ENCODE data around the gene EVX2. TPM values are rescaled to one million over a fixed set of nuclear protein-coding genes. Genes with fewer than 3 reads are reported as not detected.

EVX2 gene
- total RNA-seq, 8 experiments from 2014 or later, result 0.04 to 0.21 (median 0.09) TPM; not detected in 1

- Histone ChIP-seq H3K27ac (no peak overlapping the region), H3K4me3 (no peak overlapping the region), H3K4me1 (replicated peaks in 1 of 2) (peaks cover 0 to 16% of the 10 kb centered on the region in 2 donors)
- in situ Hi-C loops (cut with MboI; ENCODE audit: low pct_unique_long_range_greater_than_20kb in 2 of 9, low sequenced_read_pairs in 9 of 9, unreplicated experiment in 9 of 9), result loop anchor here in 3 of 9 experiments (25.0 kb wide), 3 partner anchors 702 to 1652 kb away; no protein-coding TSS in a partner anchor
- WGBS, 10 experiments, result 0 to 67% (median 26%) methylated on average over 1 to 7 of the region's 7 CpGs
- ATAC-seq (replicated peaks in 6 of 8), result no peak
These were observed 26.9 kb upstream of the EVX2 start for GRCh38 chr2:176110415-176111308.

GRCh38 chr2:176109946-176110345 is 26.2 kb upstream of the EVX2 start:
- 0 to 57% (median 20%) methylated on average over 1 to 4 of the region's 4 CpGs; no CpG with 5 or more reads in 3 of the 10 experiments for WGBS, 10 experiments
- Histone ChIP-seq H3K4me3 (no peak overlapping the region), H3K4me1 (replicated peaks in 1 of 2) (peaks cover 0 to 16% of the 10 kb centered on the region in 2 donors), H3K27ac (no peak overlapping the region)
- no peak for ATAC-seq (replicated peaks in 6 of 8)
- in situ Hi-C loops (cut with MboI; ENCODE audit: low pct_unique_long_range_greater_than_20kb in 2 of 9, low sequenced_read_pairs in 9 of 9, unreplicated experiment in 9 of 9), result loop anchor here in 3 of 9 experiments (25.0 kb wide), 3 partner anchors 702 to 1652 kb away; no protein-coding TSS in a partner anchor

- Histone ChIP-seq H3K4me1 (replicated peaks in 1 of 2) (peaks cover 0 to 20% of the 10 kb centered on the region in 2 donors), H3K27ac (no peak overlapping the region), H3K4me3 (no peak overlapping the region)
- no peak for ATAC-seq (replicated peaks in 6 of 8)
- in situ Hi-C loops (cut with MboI; ENCODE audit: low pct_unique_long_range_greater_than_20kb in 2 of 9, low sequenced_read_pairs in 9 of 9, unreplicated experiment in 9 of 9), result loop anchor here in 3 of 9 experiments (25.0 kb wide), 3 partner anchors 703 to 1653 kb away; no protein-coding TSS in a partner anchor
- 0 to 100% (median 18%) methylated on average over 1 to 19 of the region's 26 CpGs; no CpG with 5 or more reads in 1 of the 10 experiments for WGBS, 10 experiments
These were observed 25.6 kb upstream of the EVX2 start for GRCh38 chr2:176109192-176109901.

- no CpG with 5 or more reads among the region's 59 CpGs for WGBS, 10 experiments
- Histone ChIP-seq H3K27ac (no peak overlapping the region), H3K4me1 (replicated peaks in 1 of 2) (peaks cover 0 to 24% of the 10 kb centered on the region in 2 donors), H3K4me3 (peak overlapping the region in 3 of 5 donors; percentile 1 to 18 (median 14))
- ATAC-seq (replicated peaks in 6 of 8), result peak in 4 of 8 experiments; percentile 11 to 17 (median 14)
- in situ Hi-C loops (cut with MboI; ENCODE audit: low pct_unique_long_range_greater_than_20kb in 2 of 9, low sequenced_read_pairs in 9 of 9, unreplicated experiment in 9 of 9), result loop anchor here in 3 of 9 experiments (25.0 kb wide), 3 partner anchors 705 to 1655 kb away; no protein-coding TSS in a partner anchor
These were observed 24.0 kb upstream of the EVX2 start for GRCh38 chr2:176107731-176108181.

- Histone ChIP-seq H3K4me3 (peak within 1 kb of the TSS in 4 of 5 donors; percentile 1 to 18 (median 12)), H3K27ac (no peak within 1 kb of the TSS), H3K4me1 (replicated peaks in 1 of 2) (peaks cover 0 to 24% of the 10 kb centered on the region in 2 donors)
- in situ Hi-C loops (cut with MboI; ENCODE audit: low pct_unique_long_range_greater_than_20kb in 2 of 9, low sequenced_read_pairs in 9 of 9, unreplicated experiment in 9 of 9), result loop anchor here in 3 of 9 experiments (25.0 kb wide), 3 partner anchors 705 to 1655 kb away; no protein-coding TSS in a partner anchor
- peak; percentile 13 to 77 (median 59) for ATAC-seq (replicated peaks in 6 of 8)
- 0 to 12% (median 4%) methylated on average over 1 to 10 of the region's 85 CpGs; no CpG with 5 or more reads in 2 of the 10 experiments for WGBS, 10 experiments
These were observed 23.1 kb upstream of the EVX2 start, which contains the start of gene HOXD11 for GRCh38 chr2:176106581-176107539. Gene HOXD11, plus strand, starts transcription at chr2:176107280. Its CDS starts 76 bp downstream, at chr2:176107356.

- peak in 1 of 8 experiments; percentile 2 for ATAC-seq (replicated peaks in 6 of 8)
- in situ Hi-C loops (cut with MboI; ENCODE audit: low pct_unique_long_range_greater_than_20kb in 2 of 9, low sequenced_read_pairs in 9 of 9, unreplicated experiment in 9 of 9), result loop anchor here in 3 of 9 experiments (25.0 kb wide), 3 partner anchors 706 to 1656 kb away; no protein-coding TSS in a partner anchor
- no peak overlapping the region for H3K4me3 ChIP-seq
These were observed 22.2 kb upstream of the EVX2 start for GRCh38 chr2:176105730-176106580.

GRCh38 chr2:176105078-176105729 is 21.4 kb upstream of the EVX2 start:
- in situ Hi-C loops (cut with MboI; ENCODE audit: low pct_unique_long_range_greater_than_20kb in 2 of 9, low sequenced_read_pairs in 9 of 9, unreplicated experiment in 9 of 9), result loop anchor here in 3 of 9 experiments (25.0 kb wide), 3 partner anchors 707 to 1657 kb away; no protein-coding TSS in a partner anchor
- peaks cover 0 to 24% of the 10 kb centered on the region in 2 donors for H3K4me1 ChIP-seq (replicated peaks in 1 of 2)
- ATAC-seq (replicated peaks in 6 of 8), result peak in 1 of 8 experiments; percentile 10
- WGBS, 10 experiments, result 0 to 87% (median 20%) methylated on average over 1 to 3 of the region's 25 CpGs; no CpG with 5 or more reads in 6 of the 10 experiments
- H3K4me3 ChIP-seq, result no peak overlapping the region
- no peak overlapping the region for H3K27ac ChIP-seq

More at GRCh38 chr2:176105730-176106580, 22.2 kb upstream of the EVX2 start:
- peaks cover 0 to 24% of the 10 kb centered on the region in 2 donors for H3K4me1 ChIP-seq (replicated peaks in 1 of 2)
- no peak overlapping the region for H3K27ac ChIP-seq
- WGBS, 10 experiments, result 0 to 40% (median 8%) methylated on average over 2 to 15 of the region's 25 CpGs

- ATAC-seq (replicated peaks in 6 of 8), result peak in 2 of 8 experiments; percentile 5 to 35
- Histone ChIP-seq H3K4me3 (no peak overlapping the region), H3K4me1 (replicated peaks in 1 of 2) (peaks cover 0 to 27% of the 10 kb centered on the region in 2 donors), H3K27ac (no peak overlapping the region)
- WGBS, 10 experiments, result 0 to 8% (median 3%) methylated on average over 2 to 14 of the region's 56 CpGs; no CpG with 5 or more reads in 1 of the 10 experiments
- in situ Hi-C loops (cut with MboI; ENCODE audit: low pct_unique_long_range_greater_than_20kb in 2 of 9, low sequenced_read_pairs in 9 of 9, unreplicated experiment in 9 of 9), result loop anchor here in 3 of 9 experiments (25.0 kb wide), 3 partner anchors 708 to 1658 kb away; no protein-coding TSS in a partner anchor
These were observed 20.7 kb upstream of the EVX2 start for GRCh38 chr2:176104316-176105077.

GRCh38 chr2:176103742-176104315 is 20.1 kb upstream of the EVX2 start:
- Histone ChIP-seq H3K4me1 (replicated peaks in 1 of 2) (peaks cover 0 to 23% of the 10 kb centered on the region in 2 donors), H3K4me3 (no peak overlapping the region), H3K27ac (no peak overlapping the region)
- ATAC-seq (replicated peaks in 6 of 8), result peak in 1 of 8 experiments; percentile 6
- in situ Hi-C loops (cut with MboI; ENCODE audit: low pct_unique_long_range_greater_than_20kb in 2 of 9, low sequenced_read_pairs in 9 of 9, unreplicated experiment in 9 of 9), result loop anchor here in 3 of 9 experiments (25.0 kb wide), 3 partner anchors 708 to 1658 kb away; no protein-coding TSS in a partner anchor
- 0 to 49% (median 0%) methylated on average over 1 to 8 of the region's 17 CpGs for WGBS, 10 experiments
